Pancreas (tissue), 10 donors: Measurements from ENCODE around the gene USP10. TPM values are rescaled to one million over a fixed set of nuclear protein-coding genes. Genes with fewer than 3 reads are reported as not detected.

Source experiments
- ATAC-seq, 4 donors: fragments of 200-7000 bp; cut with Tn5 transposase; one replicate each; pipeline versions ENCODE4 v1.8.0 to v1.9.1; 2020; ENCODE audit warnings: mild to moderate bottlenecking in 4 of 4, moderate library complexity in 4 of 4
- DNase-seq, 6 donors: peaks; one replicate each; pipeline ENCODE4 v3.0.0-alpha.2; 2020
- FAIRE-seq: peaks from 2 replicates; lab custom pipeline; 2012; peaks lifted over from hg19 to GRCh38; lab: Jason Lieb, UNC
- H3K27ac ChIP-seq, 4 donors: fragments of 200-600 bp; sonication (generic); 1 replicate in 3 of 4; 2 replicates in 1 of 4; pipeline versions ENCODE4 v1.5.0 to v1.8.0; 2020
- H3K27me3 ChIP-seq, 4 donors: fragments of 200-600 bp; one replicate each; pipeline ENCODE4 v1.8.0; 2021
- H3K36me3 ChIP-seq, 3 donors: fragments of 200-600 bp; sonication (generic) in 1 of 3; one replicate each; pipeline versions ENCODE4 v1.5.0 to v1.8.0; 2020 to 2021
- H3K4me1 ChIP-seq, 3 donors: fragments of 200-600 bp; one replicate each; pipeline ENCODE4 v1.8.0; 2021
- H3K4me3 ChIP-seq, 4 donors: fragments of 200-600 bp; sonication (generic) in 2 of 4; one replicate each; pipeline versions ENCODE4 v1.5.0 to v1.8.0; 2020 to 2021
- H3K9me3 ChIP-seq, 4 donors: fragments of 200-600 bp; one replicate each; pipeline ENCODE4 v1.8.0; 2021
- WGBS, 2 donors: extraction: QIAGEN DNeasy Blood & Tissue Kit; methylation state at CpG; one replicate each; pipeline ENCODE4 v1.1.7; 2013; 5-methylcytosine and 5-hydroxymethylcytosine counted together
- intact Hi-C, 3 donors: fragments of 100-400 bp; cut with DNase I; formaldehyde crosslinking; loops; one replicate each; pipeline versions ENCODE4 v1.11.1 to v1.14.2; 2022
- polyA plus RNA-seq, 2 donors: library from polyadenylated mRNA; stranded (reverse); fragments of 200-250 nt; gene quantifications; one replicate each; pipeline ENCODE4 v1.2.3, GENCODE V29; 2013
- total RNA-seq, 6 donors: library from RNA; stranded (reverse); fragmentation: NEBNext Ultra II Directional in 4 of 6; extraction: Animal tissue kit (Norgen Biotek cat#: 25700) in 4 of 6; gene quantifications; one replicate each; pipeline versions ENCODE4 v1.2.1 to v1.2.4, GENCODE V29; 2021 to 2023
- TF ChIP-seq, protein P1 (sequence below), 4 donors: fragments of 200-600 bp; sonication (generic) in 3 of 4; IDR thresholded peaks; one replicate each; pipeline versions ENCODE4 v1.5.0 to v1.8.0; 2021; ENCODE audit warnings: antibody characterized with exemption in 4 of 4
- donor health status: healthy with polysubstance abuse.
- donor health status: DM: no; HTN: no; CAD: no; lungs with moderate emphysema.
- donor health status: DM: no; HTN: no; CAD: no.
- donor health status: control.
- donor health status: control.
- donor health status: Bipolar disorder and iron deficiency.
- donor health status: DM: yes; HTN: yes; CAD: no.
- donor health status: DM: no; HTN: no; CAD: no.
- donor health status: DM: no; HTN: no; CAD: no.
- donor health status: DM: yes; HTN: yes; CAD: no.

Gene USP10
- total and polyA plus RNA-seq, 8 donors, result 11.4 to 40.6 (median 26.9) TPM

DNA sequence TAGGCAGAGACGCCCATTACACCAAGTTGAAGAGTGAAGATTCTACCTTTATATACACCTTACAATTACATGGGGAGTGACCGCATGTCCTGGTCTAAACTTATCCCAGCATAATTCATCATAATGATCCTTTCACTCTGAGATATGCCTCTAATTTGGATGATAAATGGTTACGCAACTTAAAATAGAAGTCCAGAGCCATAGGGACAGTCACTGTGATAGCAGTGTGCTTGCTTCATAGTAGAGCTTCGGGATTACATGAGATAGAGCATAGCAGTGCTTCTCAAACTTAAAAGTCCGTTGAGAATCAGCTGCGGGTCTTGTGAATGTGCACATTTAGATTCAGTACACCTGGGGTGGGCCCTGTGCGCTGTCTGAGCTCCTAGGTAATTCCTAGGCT is 16.9 kb downstream of the USP10 start:
- intact Hi-C loops, result loop anchor here in 1 of 3 donors (10.0 kb wide), 1 partner anchor 92 kb away; no protein-coding TSS in a partner anchor
- ATAC-seq (no peak), DNase-seq (no peak), FAIRE-seq (no peak)
- Histone ChIP-seq H3K27me3 (no peaks in the 10 kb centered on the region), H3K4me3 (no peak overlapping the region), H3K4me1 (peaks cover 7 to 13% (median 9%) of the 10 kb centered on the region in 3 donors), H3K36me3 (no peaks in the 10 kb centered on the region), H3K9me3 (no peaks in the 10 kb centered on the region), H3K27ac (no peak overlapping the region)
- WGBS, 2 donors, result 83 to 84% methylated on average over 7 of the region's 7 CpGs
- TF ChIP-seq, protein P1, sequence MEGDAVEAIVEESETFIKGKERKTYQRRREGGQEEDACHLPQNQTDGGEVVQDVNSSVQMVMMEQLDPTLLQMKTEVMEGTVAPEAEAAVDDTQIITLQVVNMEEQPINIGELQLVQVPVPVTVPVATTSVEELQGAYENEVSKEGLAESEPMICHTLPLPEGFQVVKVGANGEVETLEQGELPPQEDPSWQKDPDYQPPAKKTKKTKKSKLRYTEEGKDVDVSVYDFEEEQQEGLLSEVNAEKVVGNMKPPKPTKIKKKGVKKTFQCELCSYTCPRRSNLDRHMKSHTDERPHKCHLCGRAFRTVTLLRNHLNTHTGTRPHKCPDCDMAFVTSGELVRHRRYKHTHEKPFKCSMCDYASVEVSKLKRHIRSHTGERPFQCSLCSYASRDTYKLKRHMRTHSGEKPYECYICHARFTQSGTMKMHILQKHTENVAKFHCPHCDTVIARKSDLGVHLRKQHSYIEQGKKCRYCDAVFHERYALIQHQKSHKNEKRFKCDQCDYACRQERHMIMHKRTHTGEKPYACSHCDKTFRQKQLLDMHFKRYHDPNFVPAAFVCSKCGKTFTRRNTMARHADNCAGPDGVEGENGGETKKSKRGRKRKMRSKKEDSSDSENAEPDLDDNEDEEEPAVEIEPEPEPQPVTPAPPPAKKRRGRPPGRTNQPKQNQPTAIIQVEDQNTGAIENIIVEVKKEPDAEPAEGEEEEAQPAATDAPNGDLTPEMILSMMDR (IDR thresholded peaks at IDR 0.05), result no peak

DNA sequence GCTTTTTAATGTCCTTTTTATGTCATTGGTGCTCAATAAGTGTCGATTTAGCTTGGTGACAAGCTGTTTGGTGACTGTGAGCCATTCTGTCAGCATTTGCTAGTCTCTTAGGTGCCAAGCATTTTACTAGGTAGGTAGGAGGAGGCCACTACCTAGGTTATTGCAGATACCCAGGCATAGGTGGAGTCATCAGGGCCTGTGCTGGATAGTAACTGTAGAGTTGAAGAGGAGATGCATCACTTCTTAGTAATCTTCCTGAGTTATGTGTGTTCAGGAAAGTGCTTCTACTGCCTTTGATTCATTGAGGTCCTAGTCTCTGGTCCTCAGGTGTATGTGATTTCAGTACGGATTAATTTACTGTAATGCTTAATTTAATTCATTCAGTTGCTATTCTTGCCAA is 17.7 kb downstream of the USP10 start:
- intact Hi-C loops, result loop anchor here in 1 of 3 donors (10.0 kb wide), 1 partner anchor 93 kb away; no protein-coding TSS in a partner anchor
- peaks cover 6 to 8% (median 6%) of the 10 kb centered on the region in 3 donors for H3K4me1 ChIP-seq
- H3K4me3 ChIP-seq, result no peak overlapping the region
- WGBS, 2 donors, result 84 to 85% methylated on average over 2 of the region's 2 CpGs
- no peaks in the 10 kb centered on the region for H3K27me3 ChIP-seq
- H3K36me3 ChIP-seq, result no peaks in the 10 kb centered on the region
- no peak for DNase-seq
- no peak for FAIRE-seq
- TF ChIP-seq, protein P1 (IDR thresholded peaks at IDR 0.05), result no peak
- no peaks in the 10 kb centered on the region for H3K9me3 ChIP-seq
- H3K27ac ChIP-seq, result no peak overlapping the region
- ATAC-seq, result no peak

DNA sequence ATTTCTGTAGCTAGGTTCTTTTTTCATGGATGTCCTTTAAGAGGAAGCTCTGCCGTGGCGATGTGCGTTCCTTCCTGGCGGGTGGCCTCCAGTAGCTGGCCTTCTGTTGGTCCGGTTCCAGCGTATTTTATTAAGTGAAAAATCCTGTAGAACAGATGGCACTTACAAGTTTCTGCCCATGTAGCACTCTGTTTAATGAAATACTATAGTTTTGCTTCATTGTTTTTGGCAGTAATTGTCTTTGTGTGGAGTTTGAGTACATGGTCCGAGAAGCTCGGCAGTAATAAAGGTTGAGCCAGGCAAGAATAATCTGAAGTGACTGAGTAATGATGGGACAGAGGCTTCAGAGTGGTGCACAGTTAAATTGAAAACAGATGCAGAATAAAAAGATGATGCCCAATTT is 20.4 kb downstream of the USP10 start:
- no peak for DNase-seq
- intact Hi-C loops, result loop anchor here in 1 of 3 donors (10.0 kb wide), 2 partner anchors 45 to 205 kb away; no protein-coding TSS in a partner anchor
- TF ChIP-seq, protein P1 (IDR thresholded peaks at IDR 0.05), result no peak
- Histone ChIP-seq H3K4me1 (peaks cover 0 to 17% (median 6%) of the 10 kb centered on the region in 3 donors), H3K27ac (no peak overlapping the region), H3K27me3 (no peaks in the 10 kb centered on the region), H3K36me3 (no peaks in the 10 kb centered on the region), H3K9me3 (no peaks in the 10 kb centered on the region), H3K4me3 (no peak overlapping the region)
- FAIRE-seq, result no peak
- peak in 1 of 4 donors; percentile 29 for ATAC-seq
- 84 to 86% methylated on average over 8 of the region's 8 CpGs for WGBS, 2 donors

DNA sequence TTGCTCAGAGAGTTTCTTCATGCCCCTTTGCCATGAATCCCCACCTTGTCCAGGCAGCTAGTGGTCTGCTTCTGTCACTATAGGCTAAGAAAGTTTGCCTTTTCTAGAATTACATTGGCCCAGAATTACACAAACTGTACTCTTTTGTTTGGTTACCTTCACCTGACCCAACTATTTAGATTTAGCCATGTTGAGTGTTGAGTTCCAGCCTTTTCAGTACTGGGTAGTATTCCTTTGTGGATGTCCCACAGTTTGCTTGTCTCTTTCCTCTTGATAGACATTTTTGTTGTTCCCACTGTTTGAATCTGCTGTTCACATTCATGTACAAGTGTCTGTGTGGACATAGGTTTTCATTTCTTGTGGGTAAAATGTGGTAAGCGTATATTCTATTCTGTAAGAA is 22.3 kb downstream of the USP10 start:
- 97 to 100% methylated on average over 1 of the region's 1 CpG for WGBS, 2 donors
- FAIRE-seq, result no peak
- H3K27ac ChIP-seq, result no peak overlapping the region
- H3K9me3 ChIP-seq, result no peaks in the 10 kb centered on the region
- no peaks in the 10 kb centered on the region for H3K27me3 ChIP-seq
- ATAC-seq, result no peak
- no peak for DNase-seq
- no peaks in the 10 kb centered on the region for H3K36me3 ChIP-seq
- intact Hi-C loops, result loop anchor here in 1 of 3 donors (10.0 kb wide), 2 partner anchors 47 to 207 kb away; no protein-coding TSS in a partner anchor
- peaks cover 0 to 17% (median 6%) of the 10 kb centered on the region in 3 donors for H3K4me1 ChIP-seq
- H3K4me3 ChIP-seq, result no peak overlapping the region
- TF ChIP-seq, protein P1 (IDR thresholded peaks at IDR 0.05), result no peak

DNA sequence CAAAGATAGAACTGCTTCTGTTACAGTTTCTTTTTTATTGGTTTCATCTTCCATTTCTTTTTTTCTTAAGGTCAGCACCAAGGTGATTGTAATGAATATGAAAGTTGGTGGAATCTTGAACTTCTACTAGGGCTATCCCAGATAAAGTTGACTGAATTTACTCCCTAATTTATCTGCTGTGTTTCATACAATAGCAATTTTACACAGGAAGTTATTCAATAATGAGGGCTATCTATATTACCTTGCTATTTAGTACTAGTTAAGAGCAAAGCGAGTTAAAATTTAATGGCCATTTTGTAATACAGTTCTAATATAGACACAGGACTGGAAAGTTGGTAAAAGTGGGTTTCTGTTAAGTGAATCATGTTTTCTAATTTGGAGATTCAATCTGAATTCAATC is 24.1 kb downstream of the USP10 start:
- ATAC-seq, result no peak
- WGBS, 2 donors, result 92 to 93% methylated on average over 1 of the region's 1 CpG
- Histone ChIP-seq H3K27ac (no peak overlapping the region), H3K36me3 (no peaks in the 10 kb centered on the region), H3K4me1 (peaks cover 0 to 17% (median 6%) of the 10 kb centered on the region in 3 donors), H3K4me3 (no peak overlapping the region), H3K9me3 (no peaks in the 10 kb centered on the region), H3K27me3 (no peaks in the 10 kb centered on the region)
- DNase-seq, result no peak
- TF ChIP-seq, protein P1 (IDR thresholded peaks at IDR 0.05), result no peak
- intact Hi-C loops, result loop anchor here in 1 of 3 donors (10.0 kb wide), 2 partner anchors 49 to 209 kb away; no protein-coding TSS in a partner anchor
- no peak for FAIRE-seq
